Aorta (tissue), 5 donors: ENCODE measurements around the gene TPPP. TPM values are rescaled to one million over a fixed set of nuclear protein-coding genes. Genes with fewer than 3 reads are reported as not detected.
"Not testable (repeated sequence)": the region's sequence is repeated elsewhere in the genome, so short reads cannot be mapped to it uniquely, and the experiment has no call there.

Experiments
- ATAC-seq: fragments of 200-7000 bp; cut with Tn5 transposase; one replicate; pipeline ENCODE4 v1.9.1; 2022; ENCODE audit warnings: moderate library complexity; ENCODE audit not compliant: low FRiP score
- DNase-seq, 2 donors: peaks; one replicate each; pipeline ENCODE4 v3.0.0-alpha.2; 2020
- H3K27ac ChIP-seq, 2 donors: one replicate each; pipeline ENCODE4 v1.5.1; 2013; ENCODE audit warnings: low read length in 2 of 2, mild to moderate bottlenecking in 2 of 2, moderate library complexity in 2 of 2, control low read depth in 1 of 2, inconsistent platforms in 1 of 2, low read depth in 1 of 2
- H3K27me3 ChIP-seq, 2 donors: one replicate each; pipeline ENCODE4 v1.6.1; 2013; ENCODE audit warnings: control low read depth in 1 of 2, low read length in 1 of 2, mild to moderate bottlenecking in 1 of 2, moderate library complexity in 1 of 2; ENCODE audit not compliant: insufficient read depth in 2 of 2, control insufficient read depth in 1 of 2
- H3K36me3 ChIP-seq, 2 donors: one replicate each; pipeline ENCODE4 v1.6.1; 2013; ENCODE audit warnings: control low read depth in 1 of 2, low read length in 1 of 2, mild to moderate bottlenecking in 1 of 2; ENCODE audit not compliant: insufficient read depth in 2 of 2, control insufficient read depth in 1 of 2
- H3K4me1 ChIP-seq, 2 donors: one replicate each; pipeline ENCODE4 v1.6.1; 2013; ENCODE audit warnings: low read length in 2 of 2, control low read depth in 1 of 2, mild to moderate bottlenecking in 1 of 2, moderate library complexity in 1 of 2; ENCODE audit not compliant: insufficient read depth in 2 of 2, control insufficient read depth in 1 of 2
- H3K4me3 ChIP-seq, 2 donors: one replicate each; pipeline ENCODE4 v1.5.1; 2013; ENCODE audit warnings: low read length in 2 of 2, control low read depth in 1 of 2, mild to moderate bottlenecking in 1 of 2
- H3K9me3 ChIP-seq: one replicate; pipeline ENCODE4 v1.6.1; 2013; ENCODE audit warnings: mild to moderate bottlenecking, low read length; ENCODE audit not compliant: control insufficient read depth
- WGBS, 2 donors: extraction: QIAGEN DNeasy Blood & Tissue Kit; methylation state at CpG; one replicate each; pipeline ENCODE4 v1.1.7; 2013; 5-methylcytosine and 5-hydroxymethylcytosine counted together
- intact Hi-C, 2 donors: fragments of 100-400 bp; cut with DNase I; formaldehyde crosslinking; loops; one replicate each; pipeline versions ENCODE4 v1.14.2 to v1.15.0; 2022
- polyA plus RNA-seq, 2 donors: library from polyadenylated mRNA; stranded (reverse); fragments of 200-250 nt; gene quantifications; one replicate each; pipeline ENCODE4 v1.2.3, GENCODE V29; 2013
- total RNA-seq, 2 donors: library from RNA; stranded (reverse); fragmentation: NEBNext Ultra II Directional; extraction: Animal tissue kit (Norgen Biotek cat#: 25700); gene quantifications; one replicate each; pipeline ENCODE4 v1.2.1, GENCODE V29; 2021
- donor health status: healthy with polysubstance abuse.
- donor health status: Bipolar disorder and iron deficiency.
- donor health status: DM: no; HTN: no; CAD: no.
- donor health status: DM: no; HTN: no; CAD: no.
- donor health status: DM: yes; HTN: yes; CAD: no.

TPPP gene
- total and polyA plus RNA-seq, 4 donors = 2.5 to 9.8 (median 5.2) TPM

DNA sequence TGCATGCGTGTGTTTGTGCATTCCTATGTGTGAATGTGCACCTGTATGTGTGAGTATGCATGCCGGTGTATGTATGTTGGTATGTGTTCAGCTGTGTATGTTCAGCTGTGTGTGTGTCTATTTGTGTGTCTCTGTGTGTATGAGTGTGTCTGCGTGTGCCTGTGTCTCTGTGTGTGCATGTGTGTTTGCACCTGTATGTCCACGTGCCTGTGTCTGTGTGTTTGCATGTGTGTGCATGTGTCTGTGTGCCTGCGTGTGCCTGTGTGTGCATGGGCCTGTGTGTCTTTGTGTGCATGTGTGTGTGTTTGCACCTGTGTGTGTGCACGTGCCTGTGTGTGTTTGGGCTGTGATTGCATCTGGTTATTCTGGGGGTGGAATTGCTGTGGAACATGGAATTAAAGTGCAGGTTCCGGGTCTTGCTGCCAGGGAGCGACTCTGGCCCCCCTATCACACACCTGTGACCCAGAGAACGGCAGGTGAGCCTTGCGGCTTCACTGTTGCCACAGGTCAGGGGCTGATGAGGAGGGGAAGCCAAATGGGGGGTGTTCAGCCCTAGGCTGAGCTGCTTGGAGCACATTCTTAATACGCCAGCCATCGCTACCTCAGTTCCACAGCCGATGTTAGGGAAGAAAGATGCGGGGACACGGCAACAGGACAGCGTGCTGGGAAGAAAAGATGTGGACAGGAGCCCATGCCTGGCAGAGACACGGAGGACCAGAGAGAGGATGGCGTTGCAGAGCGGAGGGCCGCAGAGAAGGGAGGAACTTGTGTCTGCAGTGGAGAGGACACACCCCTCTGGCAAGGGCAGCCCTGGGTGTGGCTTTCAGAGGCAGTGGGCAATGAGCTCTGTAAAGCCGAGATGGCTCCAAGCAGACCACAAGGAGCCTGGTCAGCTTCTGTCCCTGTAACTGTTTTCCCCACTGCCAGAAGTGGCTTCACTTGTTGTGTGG, 3.9 kb upstream of the TPPP start:
- H3K4me1 ChIP-seq, intact Hi-C loops, H3K36me3 ChIP-seq, ATAC-seq, H3K4me3 ChIP-seq, H3K27me3 ChIP-seq, H3K9me3 ChIP-seq, H3K27ac ChIP-seq: not testable (repeated sequence)
- WGBS, 2 donors = 84 to 85% methylated on average over 14 to 18 of the region's 21 CpGs
- peak in 1 of 2 donors; percentile 83 for DNase-seq

DNA sequence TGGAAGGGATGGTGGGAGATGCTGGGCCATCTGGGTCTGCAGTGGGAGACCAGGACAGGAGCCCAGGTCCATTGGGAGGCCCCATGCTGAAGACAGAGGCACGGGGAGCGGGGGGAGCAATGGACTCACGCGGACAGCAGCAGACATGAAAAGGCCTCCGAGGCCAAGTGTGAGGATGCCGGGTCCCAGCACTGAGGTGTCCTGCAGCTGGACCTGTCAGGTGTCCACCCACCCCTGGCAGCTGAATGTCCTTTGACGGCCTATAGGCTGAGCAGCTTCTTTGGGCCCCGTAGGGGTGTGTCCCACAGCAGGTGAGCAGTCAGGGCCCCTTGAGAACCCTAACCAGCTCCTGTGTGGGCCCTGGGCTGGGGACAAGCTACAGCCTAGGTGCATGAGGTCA, 3.0 kb upstream of the TPPP start:
- H3K27me3 ChIP-seq, H3K9me3 ChIP-seq, ATAC-seq, H3K27ac ChIP-seq, H3K4me3 ChIP-seq, H3K4me1 ChIP-seq, H3K36me3 ChIP-seq, intact Hi-C loops: not testable (repeated sequence)
- 72 to 94% methylated on average over 2 to 6 of the region's 8 CpGs for WGBS, 2 donors
- DNase-seq = peak in 1 of 2 donors; percentile 77

DNA sequence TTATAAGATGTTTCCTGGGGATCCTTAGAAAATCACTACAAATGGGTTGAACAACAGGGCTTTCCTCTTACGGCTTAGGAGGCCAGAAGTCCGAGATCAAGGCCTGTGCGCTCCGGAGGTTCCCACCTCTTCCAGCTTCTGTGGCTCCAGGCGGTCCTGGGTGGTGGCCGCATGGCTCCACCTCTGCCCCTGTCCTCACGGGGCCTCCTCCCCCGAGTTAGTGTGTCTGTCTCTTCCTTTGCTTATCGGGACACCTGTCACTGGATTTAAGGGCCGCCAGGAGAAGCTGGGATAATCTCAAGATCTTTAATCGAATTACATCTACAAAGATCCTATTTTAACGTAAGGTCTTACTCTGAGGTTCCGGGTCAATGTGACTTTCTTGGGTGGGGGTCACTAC, 2.3 kb upstream of the TPPP start:
- H3K27ac ChIP-seq, intact Hi-C loops, H3K9me3 ChIP-seq, H3K27me3 ChIP-seq, H3K4me1 ChIP-seq, ATAC-seq, H3K36me3 ChIP-seq, H3K4me3 ChIP-seq: not testable (repeated sequence)
- 90% methylated on average over 10 of the region's 13 CpGs; no CpG with 5 or more reads in 1 of the 2 donors for WGBS, 2 donors
- peak in 1 of 2 donors; percentile 71 for DNase-seq

DNA sequence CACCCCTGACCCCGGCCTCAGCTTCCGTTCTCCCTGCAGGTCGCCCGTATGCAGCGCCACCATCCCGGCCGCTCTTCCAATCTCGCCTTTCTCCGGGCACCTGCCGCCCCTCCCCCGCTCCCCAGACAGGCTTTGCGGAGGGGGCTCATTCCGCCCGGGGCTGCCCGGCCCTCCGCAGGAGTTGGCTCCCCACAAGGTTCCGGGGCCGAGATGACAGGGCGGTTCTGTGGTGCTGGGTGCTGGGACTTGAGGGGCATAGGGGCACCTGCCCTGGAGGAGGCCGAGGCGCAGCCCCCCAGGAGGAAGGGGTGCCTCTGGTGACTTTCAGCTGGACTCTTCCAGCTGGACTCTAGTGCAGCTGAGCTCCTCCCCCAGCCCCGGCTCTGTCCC, 885 bp upstream of the TPPP start:
- intact Hi-C loops, H3K4me1 ChIP-seq, H3K36me3 ChIP-seq, H3K9me3 ChIP-seq, H3K27ac ChIP-seq, H3K4me3 ChIP-seq, H3K27me3 ChIP-seq: not testable (repeated sequence)
- DNase-seq = peak in 1 of 2 donors; percentile 82
- ATAC-seq = peak; percentile 31
- 3 to 5% methylated on average over 9 to 14 of the region's 22 CpGs for WGBS, 2 donors

DNA sequence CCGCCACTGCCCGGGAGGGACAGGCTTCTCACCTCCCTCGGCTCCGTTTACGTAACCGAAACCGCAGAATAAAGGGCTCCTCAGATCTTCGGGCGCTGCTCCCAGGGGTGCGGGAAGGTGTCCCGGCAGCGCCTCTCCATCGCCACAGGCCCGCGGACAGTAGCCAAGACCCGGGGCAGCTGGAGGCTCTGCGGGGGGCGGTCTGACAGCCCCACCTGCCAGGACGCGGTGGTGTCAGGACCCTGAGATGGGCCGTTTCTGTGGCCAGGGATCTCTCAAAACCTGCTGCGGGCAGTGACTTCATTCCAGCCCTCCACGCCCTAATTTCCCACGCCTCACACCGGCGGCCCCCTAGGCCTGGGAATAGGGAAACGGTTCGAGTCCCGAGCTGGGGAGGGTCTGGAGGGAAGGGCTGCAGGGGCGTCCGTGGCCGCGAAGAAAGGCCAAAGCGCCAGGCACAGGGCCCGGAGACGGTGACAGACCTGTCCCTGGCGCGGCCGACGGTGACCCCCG, 567 bp downstream of the TPPP start:
- WGBS, 2 donors = 1% methylated on average over 31 to 41 of the region's 41 CpGs
- H3K4me3 ChIP-seq = peak overlapping the region; percentile 47 to 87
- H3K4me1 ChIP-seq, H3K9me3 ChIP-seq, H3K27ac ChIP-seq, intact Hi-C loops, H3K36me3 ChIP-seq, ATAC-seq, H3K27me3 ChIP-seq: not testable (repeated sequence)
- DNase-seq = peak in 1 of 2 donors; percentile 77

DNA sequence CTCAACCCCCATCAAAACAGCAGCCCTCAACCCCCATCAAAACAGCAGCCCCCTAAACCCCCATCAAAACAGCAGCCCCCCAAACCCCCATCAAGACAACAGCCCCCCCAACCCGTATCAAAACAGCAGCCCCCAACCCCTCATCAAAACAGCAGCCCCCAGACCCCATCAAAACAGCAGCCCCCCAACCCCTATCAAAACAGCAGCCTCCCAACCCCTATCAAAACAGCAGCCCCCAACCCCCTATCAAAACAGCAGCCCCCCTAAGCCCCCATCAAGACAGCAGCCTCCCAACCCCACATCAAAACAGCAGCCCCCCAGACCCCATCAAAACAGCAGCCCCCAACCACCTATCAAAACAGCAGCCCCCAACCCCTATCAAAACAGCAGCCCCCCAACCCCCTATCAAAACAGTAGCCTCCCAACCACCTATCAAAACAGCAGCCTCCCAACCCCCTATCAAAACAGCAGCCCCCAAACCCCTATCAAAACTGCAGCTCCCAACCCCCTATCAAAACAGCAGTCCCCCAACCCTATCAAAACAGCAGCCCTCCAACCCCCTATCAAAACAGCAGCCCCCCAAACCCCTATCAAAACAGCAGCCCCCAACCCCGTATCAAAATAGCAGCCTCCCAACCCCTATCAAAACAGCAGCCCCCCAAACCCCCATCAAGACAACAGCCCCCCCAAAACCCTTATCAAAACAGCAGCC, 1.2 kb downstream of the TPPP start:
- ATAC-seq = no peak
- H3K4me1 ChIP-seq = no peaks in the 10 kb centered on the region
- no peaks in the 10 kb centered on the region for H3K27me3 ChIP-seq
- H3K27ac ChIP-seq = no peak overlapping the region
- H3K36me3 ChIP-seq = no peaks in the 10 kb centered on the region
- H3K4me3 ChIP-seq = peak overlapping the region; percentile 21 to 47
- intact Hi-C loops = no loop called here
- DNase-seq = no peak
- WGBS, 2 donors = 17 to 20% methylated on average over 2 of the region's 2 CpGs
- H3K9me3 ChIP-seq = no peaks in the 10 kb centered on the region

DNA sequence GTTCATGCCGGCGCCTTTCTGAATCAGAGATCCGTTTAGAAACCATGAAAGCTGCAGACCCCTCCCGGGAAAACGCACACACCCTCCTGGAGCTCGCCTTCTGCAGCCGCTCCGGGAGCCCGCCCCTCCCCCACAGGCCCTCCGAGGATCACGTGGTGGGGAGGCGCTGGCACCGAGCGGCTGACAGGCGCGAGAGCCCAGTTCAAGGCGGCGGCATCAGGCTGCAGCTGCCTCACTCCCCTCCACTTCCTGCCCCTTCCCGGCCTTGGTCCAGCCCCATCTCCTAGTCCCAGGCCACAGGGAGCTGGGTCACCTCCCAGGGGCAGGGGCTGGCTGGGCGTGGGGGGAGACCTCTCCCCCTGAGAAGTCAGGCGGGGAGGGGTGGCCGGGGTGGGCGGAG, 2.1 kb downstream of the TPPP start:
- H3K36me3 ChIP-seq, intact Hi-C loops, H3K4me1 ChIP-seq, H3K4me3 ChIP-seq, H3K9me3 ChIP-seq, DNase-seq, H3K27ac ChIP-seq, H3K27me3 ChIP-seq: not testable (repeated sequence)
- WGBS, 2 donors = no CpG with 5 or more reads among the region's 23 CpGs
- peak; percentile 63 for ATAC-seq

DNA sequence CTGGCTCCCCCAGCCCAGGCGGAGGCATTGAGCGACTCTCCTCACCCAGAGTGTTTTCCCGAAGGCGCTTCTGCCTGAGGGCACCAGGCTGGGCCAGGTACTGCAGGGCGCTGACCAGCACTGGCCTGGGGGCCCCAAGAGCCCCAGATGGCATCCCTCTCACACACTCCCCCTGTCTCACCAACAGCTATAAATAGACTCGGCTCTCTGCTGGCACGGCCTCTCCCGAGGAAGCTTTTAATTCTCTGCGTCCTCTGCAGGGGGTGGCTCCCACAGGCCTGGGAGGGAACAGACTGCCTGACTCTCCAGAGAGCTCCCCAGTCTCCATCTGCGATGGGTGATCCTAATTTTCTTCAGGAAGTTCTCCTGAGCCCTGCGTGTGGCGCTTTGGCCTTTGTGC, 2.9 kb downstream of the TPPP start:
- H3K27me3 ChIP-seq, H3K4me3 ChIP-seq, H3K9me3 ChIP-seq, intact Hi-C loops, H3K4me1 ChIP-seq, DNase-seq, H3K36me3 ChIP-seq, ATAC-seq, H3K27ac ChIP-seq: not testable (repeated sequence)
- no CpG with 5 or more reads among the region's 12 CpGs for WGBS, 2 donors
